Gastrocnemius medialis (tissue), 4 donors: ENCODE measurements around the gene SPON1. TPM values are rescaled to one million over a fixed set of nuclear protein-coding genes. Genes with fewer than 3 reads are reported as not detected.

Experiments used
- ATAC-seq, 2 donors: fragments of 150-250 bp; one replicate each; pipeline ENCODE4 v1.9.1; 2016
- DNase-seq, 2 donors: peaks; one replicate each; pipeline ENCODE4 v3.0.0-alpha.2; 2019
- H3K27ac ChIP-seq, 4 donors: fragments of 200-600 bp; sonication (generic); 1 replicate in 1 of 4; 2 replicates in 3 of 4; pipeline ENCODE4 v1.5.1; 2016 to 2018; ENCODE audit warnings: mild to moderate bottlenecking in 2 of 4, moderate library complexity in 1 of 4
- H3K27me3 ChIP-seq, 3 donors: fragments of 200-600 bp; sonication (generic) in 2 of 3; 1 replicate in 1 of 3; 2 replicates in 2 of 3; pipeline versions ENCODE4 v1.5.1 to v1.6.0; 2016 to 2019; ENCODE audit warnings: mild to moderate bottlenecking in 1 of 3, moderate library complexity in 1 of 3
- H3K36me3 ChIP-seq, 2 donors: fragments of 200-600 bp; sonication (generic) in 1 of 2; one replicate each; pipeline ENCODE4 v1.5.1; 2017 to 2018
- H3K4me1 ChIP-seq, 2 donors: fragments of 200-600 bp; sonication (generic) in 1 of 2; one replicate each; pipeline ENCODE4 v1.5.1; 2016 to 2017; ENCODE audit warnings: mild to moderate bottlenecking in 2 of 2
- H3K4me3 ChIP-seq, 4 donors: fragments of 200-600 bp; sonication (generic) in 3 of 4; 1 replicate in 1 of 4; 2 replicates in 3 of 4; pipeline ENCODE4 v1.5.1; 2016 to 2019; ENCODE audit warnings: mild to moderate bottlenecking in 2 of 4
- H3K9me3 ChIP-seq, 3 donors: fragments of 200-600 bp; sonication (generic) in 2 of 3; 1 replicate in 1 of 3; 2 replicates in 2 of 3; pipeline ENCODE4 v1.5.1; 2016 to 2019
- POLR2A ChIP-seq, 2 donors: fragments of 450-650 bp; IDR thresholded peaks; one replicate each; pipeline ENCODE4 v1.6.1; 2017; ENCODE audit warnings: antibody characterized with exemption in 2 of 2, mild to moderate bottlenecking in 2 of 2, moderate library complexity in 2 of 2
- in situ Hi-C, 4 donors: fragments of 200-750 bp; cut with MboI; loops; one replicate each; pipeline versions ENCODE4 v1.15.0 to v1.8.0; 2017; ENCODE audit warnings: low sequenced_read_pairs in 4 of 4
- intact Hi-C: fragments of 100-400 bp; cut with DNase I; formaldehyde crosslinking; loops from one replicate; pipeline ENCODE4 v1.15.1; 2023; ENCODE audit warnings: low total_unique reads
- total RNA-seq, 4 donors: library from RNA; depleted of rRNA; stranded (reverse); fragments of >200 nt; gene quantifications; one replicate each; pipeline versions ENCODE4 v1.1.0 to v1.2.3, GENCODE V29; 2016
- TF ChIP-seq, protein P1 (sequence below), 5 experiments: fragments of 450-650 bp in 3 of 5; fragments of 200-600 bp in 2 of 5; sonication (generic) in 2 of 5; IDR thresholded peaks in 4 of 5; conservative IDR thresholded peaks in 1 of 5; 1 replicate in 4 of 5; 2 replicates in 1 of 5; pipeline ENCODE4 v1.5.1; 2016 to 2019; ENCODE audit warnings: antibody characterized with exemption in 5 of 5, mild to moderate bottlenecking in 3 of 5, moderate library complexity in 3 of 5

Gene SPON1
- total RNA-seq, 4 donors from 2014 or later = 0.10 to 1.6 (median 0.36) TPM

GRCh38 chr11:14203321-14203720 lies 240.8 kb downstream of the SPON1 start:
- no peak for TF ChIP-seq POLR2A (IDR thresholded peaks at IDR 0.05)
- TF ChIP-seq, protein P1, sequence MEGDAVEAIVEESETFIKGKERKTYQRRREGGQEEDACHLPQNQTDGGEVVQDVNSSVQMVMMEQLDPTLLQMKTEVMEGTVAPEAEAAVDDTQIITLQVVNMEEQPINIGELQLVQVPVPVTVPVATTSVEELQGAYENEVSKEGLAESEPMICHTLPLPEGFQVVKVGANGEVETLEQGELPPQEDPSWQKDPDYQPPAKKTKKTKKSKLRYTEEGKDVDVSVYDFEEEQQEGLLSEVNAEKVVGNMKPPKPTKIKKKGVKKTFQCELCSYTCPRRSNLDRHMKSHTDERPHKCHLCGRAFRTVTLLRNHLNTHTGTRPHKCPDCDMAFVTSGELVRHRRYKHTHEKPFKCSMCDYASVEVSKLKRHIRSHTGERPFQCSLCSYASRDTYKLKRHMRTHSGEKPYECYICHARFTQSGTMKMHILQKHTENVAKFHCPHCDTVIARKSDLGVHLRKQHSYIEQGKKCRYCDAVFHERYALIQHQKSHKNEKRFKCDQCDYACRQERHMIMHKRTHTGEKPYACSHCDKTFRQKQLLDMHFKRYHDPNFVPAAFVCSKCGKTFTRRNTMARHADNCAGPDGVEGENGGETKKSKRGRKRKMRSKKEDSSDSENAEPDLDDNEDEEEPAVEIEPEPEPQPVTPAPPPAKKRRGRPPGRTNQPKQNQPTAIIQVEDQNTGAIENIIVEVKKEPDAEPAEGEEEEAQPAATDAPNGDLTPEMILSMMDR (IDR thresholded peaks at IDR 0.05 in 4 of 5, conservative IDR thresholded peaks at IDR 0.05 in 1 of 5) = no peak
- Histone ChIP-seq H3K9me3 (no peaks in the 10 kb centered on the region), H3K27me3 (no peaks in the 10 kb centered on the region), H3K27ac (no peak overlapping the region), H3K4me1 (no peaks in the 10 kb centered on the region), H3K36me3 (no peaks in the 10 kb centered on the region), H3K4me3 (no peak overlapping the region)
- intact Hi-C loops (no loop called here), in situ Hi-C loops (no loop called here)
- ATAC-seq = no peak
- no peak for DNase-seq

- in situ Hi-C loops = no loop called here
- ATAC-seq = no peak
Observed at GRCh38 chr11:14212986-14213385, 250.5 kb downstream of the SPON1 start.

DNA sequence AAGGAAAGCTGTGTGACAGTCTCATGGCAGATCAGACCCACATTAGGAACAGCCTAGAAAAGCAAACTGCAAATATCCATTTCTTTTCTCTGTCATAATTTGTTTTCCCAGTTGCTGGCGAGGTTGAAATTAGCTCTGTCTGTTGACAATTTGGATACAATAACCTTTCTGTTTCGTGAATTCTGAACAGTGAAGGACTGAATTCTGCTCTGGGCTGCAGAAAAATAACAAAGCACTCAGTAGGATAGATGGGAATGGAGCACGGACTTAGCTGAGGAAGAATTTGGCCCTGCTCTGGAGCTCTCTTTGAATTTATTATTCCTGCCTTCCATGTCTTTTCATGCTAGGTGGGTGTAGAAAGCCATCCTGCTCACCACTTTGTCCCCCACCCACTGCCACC lies 256.2 kb downstream of the SPON1 start:
- H3K27ac ChIP-seq = no peak overlapping the region
- no peaks in the 10 kb centered on the region for H3K27me3 ChIP-seq
- no peak overlapping the region for H3K4me3 ChIP-seq
- intact Hi-C loops = no loop called here
- no peak for TF ChIP-seq POLR2A (IDR thresholded peaks at IDR 0.05)
- TF ChIP-seq, protein P1 (IDR thresholded peaks at IDR 0.05 in 4 of 5, conservative IDR thresholded peaks at IDR 0.05 in 1 of 5) = no peak
- no peaks in the 10 kb centered on the region for H3K9me3 ChIP-seq
- ATAC-seq (no peak), DNase-seq (no peak)
- H3K36me3 ChIP-seq = no peaks in the 10 kb centered on the region
- no peaks in the 10 kb centered on the region for H3K4me1 ChIP-seq
- in situ Hi-C loops = no loop called here

More at GRCh38 chr11:14212986-14213385, 250.5 kb downstream of the SPON1 start:
- H3K9me3 ChIP-seq = no peaks in the 10 kb centered on the region
- intact Hi-C loops = no loop called here
- TF ChIP-seq POLR2A (IDR thresholded peaks at IDR 0.05) = no peak
- TF ChIP-seq, protein P1 (IDR thresholded peaks at IDR 0.05 in 4 of 5, conservative IDR thresholded peaks at IDR 0.05 in 1 of 5) = no peak
- H3K36me3 ChIP-seq = no peaks in the 10 kb centered on the region
- no peak overlapping the region for H3K27ac ChIP-seq
- H3K4me1 ChIP-seq = no peaks in the 10 kb centered on the region
- no peak for DNase-seq
- no peaks in the 10 kb centered on the region for H3K27me3 ChIP-seq
- H3K4me3 ChIP-seq = no peak overlapping the region

GRCh38 chr11:14223636-14224288 lies 261.2 kb downstream of the SPON1 start:
- no peak overlapping the region for H3K4me3 ChIP-seq
- no peak overlapping the region for H3K27ac ChIP-seq
- H3K4me1 ChIP-seq = no peaks in the 10 kb centered on the region
- no peaks in the 10 kb centered on the region for H3K27me3 ChIP-seq
- no peaks in the 10 kb centered on the region for H3K36me3 ChIP-seq
- ATAC-seq (no peak), DNase-seq (no peak)
- H3K9me3 ChIP-seq = peaks cover 0 to 2% (median 0%) of the 10 kb centered on the region in 3 donors
- intact Hi-C loops (no loop called here), in situ Hi-C loops (no loop called here)
- no peak for TF ChIP-seq POLR2A (IDR thresholded peaks at IDR 0.05)
- TF ChIP-seq, protein P1 (IDR thresholded peaks at IDR 0.05 in 4 of 5, conservative IDR thresholded peaks at IDR 0.05 in 1 of 5) = no peak

DNA sequence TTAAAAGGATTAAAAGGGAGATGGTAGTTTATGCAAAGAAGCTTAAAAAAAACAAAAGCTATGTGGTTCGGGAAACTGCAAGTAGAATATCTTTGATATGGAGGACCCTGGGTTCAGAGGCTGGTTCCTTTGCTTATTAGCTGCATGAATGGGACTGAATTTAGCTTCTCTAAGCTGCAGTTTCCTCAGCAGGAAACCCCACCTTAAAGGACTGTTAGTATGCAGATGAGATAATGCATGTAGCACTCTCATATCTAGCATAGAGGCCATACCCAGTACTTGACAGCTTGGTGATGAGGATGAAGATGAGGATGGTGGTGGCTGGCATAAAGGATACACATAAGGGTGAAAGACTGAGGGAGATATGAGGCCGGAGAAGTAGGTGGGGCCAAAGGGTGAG lies 261.9 kb downstream of the SPON1 start:
- Histone ChIP-seq H3K4me3 (no peak overlapping the region), H3K4me1 (no peaks in the 10 kb centered on the region), H3K27me3 (no peaks in the 10 kb centered on the region), H3K36me3 (no peaks in the 10 kb centered on the region), H3K9me3 (peaks cover 0 to 2% (median 0%) of the 10 kb centered on the region in 3 donors), H3K27ac (no peak overlapping the region)
- no peak for ATAC-seq
- no peak for TF ChIP-seq POLR2A (IDR thresholded peaks at IDR 0.05)
- TF ChIP-seq, protein P1 (IDR thresholded peaks at IDR 0.05 in 4 of 5, conservative IDR thresholded peaks at IDR 0.05 in 1 of 5) = no peak
- intact Hi-C loops (no loop called here), in situ Hi-C loops (no loop called here)
- no peak for DNase-seq
